Measurements from ENCODE around the gene SLC46A3. TPM values are rescaled to one million over a fixed set of nuclear protein-coding genes. Genes with fewer than 3 reads are reported as not detected.

SLC46A3 gene
- polyA plus RNA-seq, 1 donor from 2014 or later, result 7.4 TPM

DNA sequence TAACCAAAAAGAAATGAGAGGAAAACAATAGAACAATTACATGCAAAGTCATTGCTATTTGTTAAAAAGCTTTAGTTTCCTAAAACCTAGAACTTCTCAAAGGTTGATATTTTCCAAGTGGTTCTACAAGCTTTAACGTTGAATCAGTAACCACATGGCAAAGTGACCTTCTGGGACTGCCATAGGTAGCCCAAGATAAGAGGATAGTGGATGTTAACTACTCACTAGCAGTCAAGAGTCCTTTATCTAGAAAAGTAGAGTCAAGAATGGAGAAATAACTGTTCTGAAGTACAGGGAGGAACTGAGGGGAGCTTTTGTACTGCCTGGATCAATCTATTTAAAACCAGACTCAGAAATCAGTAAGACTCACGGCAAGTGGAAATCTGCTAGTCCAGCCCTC lies 9.9 kb upstream of the SLC46A3 start:
- Histone ChIP-seq H3K4me2 (ENCODE audit: low read length) (no peak overlapping the region), H4K20me1 (ENCODE audit: insufficient read depth) (no peaks in the 10 kb centered on the region), H3F3A (ENCODE audit: insufficient read depth, low read length, poor library complexity, severe bottlenecking) (no peaks in the 10 kb centered on the region), H3K36me3 (ENCODE audit: insufficient read depth, low read length) (no peaks in the 10 kb centered on the region), H3K27ac (ENCODE audit: low read length) (no peak overlapping the region), H3K4me3 (ENCODE audit: low read length) (no peak overlapping the region), H3K9me2 (ENCODE audit: insufficient read depth, low read length) (no peaks in the 10 kb centered on the region), H3K27me3 (ENCODE audit: insufficient read depth, low read depth, low read length) (no peaks in the 10 kb centered on the region), H2AFZ (ENCODE audit: low read depth, low read length) (no peak overlapping the region), H3K9me3 (ENCODE audit: low read length) (no peaks in the 10 kb centered on the region), H3K9ac (ENCODE audit: low read length) (no peak overlapping the region), H3K79me2 (replicated peaks; ENCODE audit: insufficient read depth, low read length) (no peaks in the 10 kb centered on the region)
- TF ChIP-seq EP300 (conservative IDR thresholded peaks at IDR 0.05; ENCODE audit: poor library complexity, severe bottlenecking) (no peak), MXI1 (conservative IDR thresholded peaks at IDR 0.05; ENCODE audit: poor library complexity, severe bottlenecking) (no peak), POLR2AphosphoS5 (IDR thresholded peaks at IDR 0.05) (no peak), RAD21 (conservative IDR thresholded peaks at IDR 0.05) (no peak), EZH2 (IDR thresholded peaks at IDR 0.05; ENCODE audit: borderline replicate concordance, insufficient read depth, low read length, poor library complexity, severe bottlenecking) (no peak), SMC3 (conservative IDR thresholded peaks at IDR 0.05; ENCODE audit: poor library complexity) (no peak), TAF1 (IDR thresholded peaks at IDR 0.05; ENCODE audit: low read depth) (no peak)
- TF ChIP-seq, protein P1, sequence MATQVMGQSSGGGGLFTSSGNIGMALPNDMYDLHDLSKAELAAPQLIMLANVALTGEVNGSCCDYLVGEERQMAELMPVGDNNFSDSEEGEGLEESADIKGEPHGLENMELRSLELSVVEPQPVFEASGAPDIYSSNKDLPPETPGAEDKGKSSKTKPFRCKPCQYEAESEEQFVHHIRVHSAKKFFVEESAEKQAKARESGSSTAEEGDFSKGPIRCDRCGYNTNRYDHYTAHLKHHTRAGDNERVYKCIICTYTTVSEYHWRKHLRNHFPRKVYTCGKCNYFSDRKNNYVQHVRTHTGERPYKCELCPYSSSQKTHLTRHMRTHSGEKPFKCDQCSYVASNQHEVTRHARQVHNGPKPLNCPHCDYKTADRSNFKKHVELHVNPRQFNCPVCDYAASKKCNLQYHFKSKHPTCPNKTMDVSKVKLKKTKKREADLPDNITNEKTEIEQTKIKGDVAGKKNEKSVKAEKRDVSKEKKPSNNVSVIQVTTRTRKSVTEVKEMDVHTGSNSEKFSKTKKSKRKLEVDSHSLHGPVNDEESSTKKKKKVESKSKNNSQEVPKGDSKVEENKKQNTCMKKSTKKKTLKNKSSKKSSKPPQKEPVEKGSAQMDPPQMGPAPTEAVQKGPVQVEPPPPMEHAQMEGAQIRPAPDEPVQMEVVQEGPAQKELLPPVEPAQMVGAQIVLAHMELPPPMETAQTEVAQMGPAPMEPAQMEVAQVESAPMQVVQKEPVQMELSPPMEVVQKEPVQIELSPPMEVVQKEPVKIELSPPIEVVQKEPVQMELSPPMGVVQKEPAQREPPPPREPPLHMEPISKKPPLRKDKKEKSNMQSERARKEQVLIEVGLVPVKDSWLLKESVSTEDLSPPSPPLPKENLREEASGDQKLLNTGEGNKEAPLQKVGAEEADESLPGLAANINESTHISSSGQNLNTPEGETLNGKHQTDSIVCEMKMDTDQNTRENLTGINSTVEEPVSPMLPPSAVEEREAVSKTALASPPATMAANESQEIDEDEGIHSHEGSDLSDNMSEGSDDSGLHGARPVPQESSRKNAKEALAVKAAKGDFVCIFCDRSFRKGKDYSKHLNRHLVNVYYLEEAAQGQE (IDR thresholded peaks at IDR 0.05; ENCODE audit: borderline replicate concordance), result no peak
- TF ChIP-seq, protein P2, sequence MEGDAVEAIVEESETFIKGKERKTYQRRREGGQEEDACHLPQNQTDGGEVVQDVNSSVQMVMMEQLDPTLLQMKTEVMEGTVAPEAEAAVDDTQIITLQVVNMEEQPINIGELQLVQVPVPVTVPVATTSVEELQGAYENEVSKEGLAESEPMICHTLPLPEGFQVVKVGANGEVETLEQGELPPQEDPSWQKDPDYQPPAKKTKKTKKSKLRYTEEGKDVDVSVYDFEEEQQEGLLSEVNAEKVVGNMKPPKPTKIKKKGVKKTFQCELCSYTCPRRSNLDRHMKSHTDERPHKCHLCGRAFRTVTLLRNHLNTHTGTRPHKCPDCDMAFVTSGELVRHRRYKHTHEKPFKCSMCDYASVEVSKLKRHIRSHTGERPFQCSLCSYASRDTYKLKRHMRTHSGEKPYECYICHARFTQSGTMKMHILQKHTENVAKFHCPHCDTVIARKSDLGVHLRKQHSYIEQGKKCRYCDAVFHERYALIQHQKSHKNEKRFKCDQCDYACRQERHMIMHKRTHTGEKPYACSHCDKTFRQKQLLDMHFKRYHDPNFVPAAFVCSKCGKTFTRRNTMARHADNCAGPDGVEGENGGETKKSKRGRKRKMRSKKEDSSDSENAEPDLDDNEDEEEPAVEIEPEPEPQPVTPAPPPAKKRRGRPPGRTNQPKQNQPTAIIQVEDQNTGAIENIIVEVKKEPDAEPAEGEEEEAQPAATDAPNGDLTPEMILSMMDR (IDR thresholded peaks at IDR 0.05; ENCODE audit: poor library complexity, severe bottlenecking), result no peak

DNA sequence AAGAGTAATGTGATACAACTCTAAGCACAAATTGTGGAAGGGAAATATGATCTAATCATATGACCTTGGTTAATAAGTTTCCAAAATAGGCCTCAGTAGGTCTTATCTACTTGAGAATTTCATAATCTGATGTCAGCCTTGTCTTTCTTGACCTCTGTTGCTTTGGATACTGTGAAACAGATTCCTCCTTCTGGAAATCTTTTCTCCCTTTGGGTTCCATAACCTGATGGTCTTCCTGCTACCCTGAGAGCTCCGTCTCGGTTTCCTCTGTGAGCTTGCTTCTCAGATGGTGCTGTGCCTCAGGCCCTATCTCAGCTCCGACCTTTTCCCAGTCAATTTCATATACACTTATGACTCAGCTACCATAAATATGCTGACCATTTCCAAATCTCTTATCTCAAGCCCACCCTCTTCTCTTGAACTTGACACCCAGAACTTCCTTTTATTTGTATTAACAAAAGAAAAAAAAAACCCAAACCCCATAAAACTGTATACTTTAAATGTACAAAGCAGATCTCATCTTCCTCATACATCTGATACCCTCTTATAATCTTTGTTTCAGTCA lies 6.4 kb upstream of the SLC46A3 start:
- Histone ChIP-seq H3K9ac (ENCODE audit: low read length) (no peak overlapping the region), H3F3A (ENCODE audit: insufficient read depth, low read length, poor library complexity, severe bottlenecking) (no peaks in the 10 kb centered on the region), H3K4me3 (ENCODE audit: low read length) (no peak overlapping the region), H3K36me3 (ENCODE audit: insufficient read depth, low read length) (no peaks in the 10 kb centered on the region), H2AFZ (ENCODE audit: low read depth, low read length) (no peak overlapping the region), H4K20me1 (ENCODE audit: insufficient read depth) (no peaks in the 10 kb centered on the region), H3K79me2 (replicated peaks; ENCODE audit: insufficient read depth, low read length) (no peaks in the 10 kb centered on the region), H3K27me3 (ENCODE audit: insufficient read depth, low read depth, low read length) (no peaks in the 10 kb centered on the region), H3K9me3 (ENCODE audit: low read length) (no peaks in the 10 kb centered on the region), H3K9me2 (ENCODE audit: insufficient read depth, low read length) (no peaks in the 10 kb centered on the region), H3K4me2 (ENCODE audit: low read length) (no peak overlapping the region), H3K27ac (ENCODE audit: low read length) (no peak overlapping the region)
- TF ChIP-seq RAD21 (conservative IDR thresholded peaks at IDR 0.05), result no peak
- TF ChIP-seq EZH2 (IDR thresholded peaks at IDR 0.05; ENCODE audit: borderline replicate concordance, insufficient read depth, low read length, poor library complexity, severe bottlenecking), result no peak
- TF ChIP-seq, protein P2 (IDR thresholded peaks at IDR 0.05; ENCODE audit: poor library complexity, severe bottlenecking), result no peak
- TF ChIP-seq SMC3 (conservative IDR thresholded peaks at IDR 0.05; ENCODE audit: poor library complexity), result no peak
- no peak for TF ChIP-seq MXI1 (conservative IDR thresholded peaks at IDR 0.05; ENCODE audit: poor library complexity, severe bottlenecking)
- TF ChIP-seq, protein P1 (IDR thresholded peaks at IDR 0.05; ENCODE audit: borderline replicate concordance), result no peak
- no peak for TF ChIP-seq POLR2AphosphoS5 (IDR thresholded peaks at IDR 0.05)
- TF ChIP-seq TAF1 (IDR thresholded peaks at IDR 0.05; ENCODE audit: low read depth), result no peak
- TF ChIP-seq EP300 (conservative IDR thresholded peaks at IDR 0.05; ENCODE audit: poor library complexity, severe bottlenecking), result no peak
